PC-3 (cell line): ENCODE measurements around the gene TTK. TPM values are rescaled to one million over a fixed set of nuclear protein-coding genes. Genes with fewer than 3 reads are reported as not detected.

ENCODE experiments used
- ATAC-seq: fragments of 200-7000 bp; cut with Tn5 transposase; 2 replicates; pipeline ENCODE4 v1.9.1; 2020; ENCODE audit warnings: mild to moderate bottlenecking, moderate library complexity
- BruUV-seq: library from RNA; stranded (reverse); fragments of 400-500 nt; replicated peaks from 2 replicates; lab custom pipeline; 2021; lab: Mats Ljungman, UMichigan
- CTCF ChIA-PET: fragments of 300-600 bp; sonication (Branson Sonifier 250); formaldehyde crosslinking; loops from one replicate; lab custom pipeline; 2022; ENCODE audit warnings: antibody characterized with exemption; lab: Charles Lee
- POLR2A ChIA-PET: fragments of 300-600 bp; sonication (Branson Sonifier 250); formaldehyde crosslinking; loops from one replicate; lab custom pipeline; 2022; ENCODE audit warnings: antibody characterized with exemption; ENCODE audit not compliant: unreplicated experiment; lab: Charles Lee
- DNase-seq: peaks from one replicate; pipeline ENCODE4 v3.0.0-alpha.2; 2015
- H2AFZ ChIP-seq: fragments of 300-600 bp; sonication (generic); 2 replicates; pipeline ENCODE4 v1.6.0; 2016; ENCODE audit warnings: antibody characterized with exemption, low read length
- H3F3A ChIP-seq: fragments of 300-600 bp; sonication (generic); one replicate; pipeline ENCODE4 v1.6.0; 2017; ENCODE audit warnings: antibody characterized with exemption, low read length, control low read depth, mild to moderate bottlenecking; ENCODE audit not compliant: unreplicated experiment
- H3K27ac ChIP-seq: fragments of 300-600 bp; sonication (generic); 2 replicates; pipeline ENCODE4 v1.5.1; 2016; ENCODE audit warnings: mild to moderate bottlenecking, low read length
- H3K27me3 ChIP-seq: fragments of 300-600 bp; sonication (generic); 2 replicates; pipeline ENCODE4 v1.6.1; 2016; ENCODE audit warnings: low read length, mixed read lengths
- H3K36me3 ChIP-seq: fragments of 300-600 bp; sonication (generic); 2 replicates; pipeline ENCODE4 v1.6.1; 2016; ENCODE audit warnings: low read depth, mixed run types, low read length, mixed read lengths
- H3K4me1 ChIP-seq: fragments of 300-600 bp; sonication (generic); 2 replicates; pipeline ENCODE4 v1.5.1; 2016; ENCODE audit warnings: low read length; ENCODE audit not compliant: insufficient read depth
- H3K4me2 ChIP-seq: fragments of 300-600 bp; sonication (generic); 2 replicates; pipeline ENCODE4 v1.6.0; 2016; ENCODE audit warnings: low read length
- H3K4me3 ChIP-seq: fragments of 300-600 bp; sonication (generic); 2 replicates; pipeline ENCODE4 v1.5.1; 2016; ENCODE audit warnings: mild to moderate bottlenecking, low read length, mixed read lengths
- H3K79me2 ChIP-seq: fragments of 300-600 bp; sonication (generic); 2 replicates; pipeline ENCODE4 v1.6.1; 2017; ENCODE audit warnings: low read length, mixed read lengths
- H3K9ac ChIP-seq: fragments of 300-600 bp; sonication (generic); 2 replicates; pipeline ENCODE4 v1.6.0; 2016; ENCODE audit warnings: mild to moderate bottlenecking, low read length
- H3K9me2 ChIP-seq: fragments of 300-600 bp; sonication (generic); replicated peaks from 2 replicates; pipeline ENCODE4 v1.6.1; 2016; ENCODE audit warnings: mixed run types, low read length, mixed read lengths
- H3K9me3 ChIP-seq: fragments of 300-600 bp; sonication (generic); 2 replicates; pipeline ENCODE4 v1.6.1; 2016; ENCODE audit warnings: low read length, mixed read lengths
- H4K20me1 ChIP-seq: fragments of 300-600 bp; sonication (generic); 2 replicates; pipeline ENCODE4 v1.6.1; 2016; ENCODE audit warnings: low read length, mixed read lengths
- EZH2 ChIP-seq: fragments of 300-600 bp; sonication (generic); IDR thresholded peaks from one replicate; pipeline ENCODE4 v1.6.1; 2017; ENCODE audit warnings: antibody characterized with exemption, mild to moderate bottlenecking, low read length; ENCODE audit not compliant: unreplicated experiment
- EZH2phosphoT487 ChIP-seq: fragments of 300-600 bp; sonication (generic); IDR thresholded peaks from 2 replicates; pipeline ENCODE4 v1.6.1; 2018; ENCODE audit warnings: mild to moderate bottlenecking, antibody characterized with exemption, low read length, borderline replicate concordance
- intact Hi-C: fragments of 100-400 bp; cut with micrococcal nuclease; formaldehyde crosslinking; loops from 2 replicates; pipeline ENCODE4 v1.9.0; 2023
- total RNA-seq: library from RNA; depleted of rRNA; stranded (reverse); fragments of >200 nt; gene quantifications from 2 replicates; pipeline ENCODE4 v1.2.3, GENCODE V29; 2014
- TF ChIP-seq, protein P1 (sequence below): fragments of 300-600 bp; sonication (generic); conservative IDR thresholded peaks from 2 replicates; pipeline ENCODE4 v1.5.1; 2017; ENCODE audit warnings: antibody characterized with exemption, low read depth, mild to moderate bottlenecking, low read length

TTK gene
- total RNA-seq, 1 experiment from 2014 or later: 39.0 TPM

DNA sequence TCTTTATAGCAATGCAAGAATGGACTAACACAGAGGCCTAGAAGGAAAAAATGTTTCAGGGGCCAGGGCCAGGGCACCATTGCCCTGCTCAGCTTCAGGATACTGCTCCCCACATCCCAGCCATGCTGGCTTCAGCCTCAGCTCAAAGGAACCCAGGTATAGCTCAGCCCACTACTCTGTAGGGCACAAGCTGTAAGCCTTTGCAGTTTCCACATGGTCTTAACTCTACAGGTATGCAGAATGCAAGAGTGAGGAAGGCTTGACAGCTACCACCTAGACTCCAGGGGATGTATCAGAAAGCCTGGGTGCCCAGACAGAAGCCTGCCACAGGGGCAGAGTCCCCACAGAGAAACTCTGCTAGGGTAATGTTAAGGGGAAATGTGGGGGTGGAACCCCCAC lies 10.5 kb upstream of the TTK start:
- intact Hi-C loops: no loop called here
- no peaks in the 10 kb centered on the region for H3K4me1 ChIP-seq
- H3K27ac ChIP-seq: no peak overlapping the region
- TF ChIP-seq, protein P1, sequence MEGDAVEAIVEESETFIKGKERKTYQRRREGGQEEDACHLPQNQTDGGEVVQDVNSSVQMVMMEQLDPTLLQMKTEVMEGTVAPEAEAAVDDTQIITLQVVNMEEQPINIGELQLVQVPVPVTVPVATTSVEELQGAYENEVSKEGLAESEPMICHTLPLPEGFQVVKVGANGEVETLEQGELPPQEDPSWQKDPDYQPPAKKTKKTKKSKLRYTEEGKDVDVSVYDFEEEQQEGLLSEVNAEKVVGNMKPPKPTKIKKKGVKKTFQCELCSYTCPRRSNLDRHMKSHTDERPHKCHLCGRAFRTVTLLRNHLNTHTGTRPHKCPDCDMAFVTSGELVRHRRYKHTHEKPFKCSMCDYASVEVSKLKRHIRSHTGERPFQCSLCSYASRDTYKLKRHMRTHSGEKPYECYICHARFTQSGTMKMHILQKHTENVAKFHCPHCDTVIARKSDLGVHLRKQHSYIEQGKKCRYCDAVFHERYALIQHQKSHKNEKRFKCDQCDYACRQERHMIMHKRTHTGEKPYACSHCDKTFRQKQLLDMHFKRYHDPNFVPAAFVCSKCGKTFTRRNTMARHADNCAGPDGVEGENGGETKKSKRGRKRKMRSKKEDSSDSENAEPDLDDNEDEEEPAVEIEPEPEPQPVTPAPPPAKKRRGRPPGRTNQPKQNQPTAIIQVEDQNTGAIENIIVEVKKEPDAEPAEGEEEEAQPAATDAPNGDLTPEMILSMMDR: no peak
- TF ChIP-seq EZH2 (no peak), EZH2phosphoT487 (no peak)
- POLR2A ChIA-PET: no interaction called here
- H3K9me2 ChIP-seq: no peaks in the 10 kb centered on the region
- ATAC-seq (no peak), DNase-seq (no peak)
- no peaks in the 10 kb centered on the region for H3F3A ChIP-seq
- H3K27me3 ChIP-seq: no peaks in the 10 kb centered on the region
- no peaks in the 10 kb centered on the region for H3K9me3 ChIP-seq
- no peaks in the 10 kb centered on the region for H3K79me2 ChIP-seq
- BruUV-seq: no TSS peak
- no peak overlapping the region for H3K4me3 ChIP-seq
- H3K36me3 ChIP-seq: no peaks in the 10 kb centered on the region
- no peak overlapping the region for H3K4me2 ChIP-seq
- CTCF ChIA-PET: no interaction called here
- H3K9ac ChIP-seq: no peak overlapping the region
- H4K20me1 ChIP-seq: no peaks in the 10 kb centered on the region
- no peak overlapping the region for H2AFZ ChIP-seq

DNA sequence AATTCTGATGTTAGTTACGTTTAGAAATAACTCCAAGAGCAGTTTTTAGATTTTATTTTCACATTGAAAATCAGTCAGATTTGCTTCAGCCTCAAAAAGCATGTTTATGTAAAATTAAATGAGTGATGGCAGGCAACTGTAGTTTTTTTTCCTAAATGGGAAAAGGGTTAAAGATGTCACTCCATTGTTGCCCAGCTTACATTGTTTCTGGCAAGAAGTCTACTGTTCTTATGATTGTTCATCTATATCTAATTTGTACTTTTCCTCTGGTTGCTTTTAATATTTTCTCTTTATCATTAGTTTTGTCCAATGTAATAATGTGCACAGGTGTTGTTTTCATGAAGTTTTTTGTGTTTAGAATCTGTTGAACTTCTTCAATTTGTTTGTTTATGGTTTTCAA lies 6.7 kb upstream of the TTK start:
- H3K9me2 ChIP-seq: no peaks in the 10 kb centered on the region
- no peaks in the 10 kb centered on the region for H4K20me1 ChIP-seq
- no peak overlapping the region for H3K27ac ChIP-seq
- H2AFZ ChIP-seq: no peak overlapping the region
- BruUV-seq: no TSS peak
- CTCF ChIA-PET: no interaction called here
- POLR2A ChIA-PET: no interaction called here
- no peak overlapping the region for H3K9ac ChIP-seq
- no peak for ATAC-seq
- no peaks in the 10 kb centered on the region for H3K27me3 ChIP-seq
- intact Hi-C loops: no loop called here
- no peaks in the 10 kb centered on the region for H3K4me1 ChIP-seq
- no peak for DNase-seq
- H3F3A ChIP-seq: no peaks in the 10 kb centered on the region
- H3K4me3 ChIP-seq: no peak overlapping the region
- no peaks in the 10 kb centered on the region for H3K79me2 ChIP-seq
- H3K9me3 ChIP-seq: no peaks in the 10 kb centered on the region
- no peak for TF ChIP-seq EZH2
- TF ChIP-seq EZH2phosphoT487: no peak
- TF ChIP-seq, protein P1: no peak
- H3K4me2 ChIP-seq: no peak overlapping the region
- H3K36me3 ChIP-seq: no peaks in the 10 kb centered on the region

DNA sequence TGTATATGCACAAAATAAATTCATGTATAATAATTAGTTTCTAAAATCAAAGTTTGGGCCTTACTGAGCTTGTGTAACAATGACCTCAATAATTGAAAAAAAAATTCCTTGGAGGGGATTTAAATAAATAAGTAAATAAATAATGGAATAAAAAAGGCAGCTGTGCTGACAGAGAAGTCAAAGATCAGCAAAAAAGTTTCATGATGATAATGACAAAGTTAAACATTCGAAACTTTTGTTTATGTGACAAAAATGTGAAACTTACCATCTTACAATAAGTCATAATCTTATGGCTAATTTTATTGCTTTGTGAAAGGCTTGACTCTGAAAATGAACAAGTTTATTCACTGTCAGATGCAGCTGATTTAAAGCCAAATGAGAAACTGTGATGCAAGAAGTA lies 3.1 kb upstream of the TTK start:
- Histone ChIP-seq H3F3A (no peaks in the 10 kb centered on the region), H3K4me2 (no peak overlapping the region), H3K79me2 (peaks cover 18% of the 10 kb centered on the region), H3K27ac (no peak overlapping the region), H3K36me3 (no peaks in the 10 kb centered on the region; the same call in 1 of the 2 replicates), H3K9me3 (no peaks in the 10 kb centered on the region), H3K9ac (no peak overlapping the region), H4K20me1 (no peaks in the 10 kb centered on the region), H2AFZ (no peak overlapping the region), H3K4me1 (peaks cover 17% of the 10 kb centered on the region), H3K9me2 (no peaks in the 10 kb centered on the region), H3K4me3 (no peak overlapping the region), H3K27me3 (no peaks in the 10 kb centered on the region)
- POLR2A ChIA-PET: no interaction called here
- BruUV-seq: no TSS peak
- no peak for ATAC-seq
- intact Hi-C loops: loop anchor here (10.0 kb wide), 2 partner anchors 93 to 127 kb away; no protein-coding TSS in a partner anchor
- DNase-seq: no peak
- CTCF ChIA-PET: no interaction called here
- TF ChIP-seq EZH2phosphoT487: no peak
- TF ChIP-seq, protein P1: no peak
- TF ChIP-seq EZH2: no peak
